Measurements from ENCODE around the gene CRYL1. TPM values are rescaled to one million over a fixed set of nuclear protein-coding genes. Genes with fewer than 3 reads are reported as not detected.
A peak's percentile ranks its signal among the peaks of the same experiment; 100 is the strongest.

Gene CRYL1
- total and polyA plus RNA-seq, 2 of the 13 experiments (the other 11 are each of a cell fraction or from before 2014, with no cell fraction given): 57.2 to 115 TPM

- TF ChIP-seq ZNF646 (CRISPR knock-in tag; IDR thresholded peaks at IDR 0.05) (no peak; the same call in 1 of the 2 replicates), ZNF414 (CRISPR knock-in tag; IDR thresholded peaks at IDR 0.05) (peak; percentile 63; the same call in 1 of the 2 replicates), DPF2 (CRISPR knock-in tag; IDR thresholded peaks at IDR 0.05; ENCODE audit: borderline replicate concordance, low read depth) (no peak), IRF2 (CRISPR knock-in tag; IDR thresholded peaks at IDR 0.05) (no peak), PATZ1 (CRISPR knock-in tag; IDR thresholded peaks at IDR 0.05) (peak; percentile 72; the same call in 1 of the 2 replicates), HOMEZ (CRISPR knock-in tag; IDR thresholded peaks at IDR 0.05; ENCODE audit: low read depth) (no peak), AHDC1 (CRISPR knock-in tag; IDR thresholded peaks at IDR 0.05; ENCODE audit: borderline replicate concordance) (no peak)
These were observed 41.5 kb upstream of the CRYL1 start, which contains the start of gene IFT88 (continued) for GRCh38 chr13:20566898-20567874.

All from HepG2 (cell line).